GM19240 (cell line): Measurements from ENCODE around the gene GOLGA8F.
"Not testable (repeated sequence)": the region's sequence is repeated elsewhere in the genome, so short reads cannot be mapped to it uniquely, and the experiment has no call there.

Source experiments
- DNase-seq: peaks from one replicate; pipeline ENCODE4 v3.0.0; 2011; ENCODE audit warnings: low spot score; ENCODE audit not compliant: insufficient read length

GOLGA8F gene

GRCh38 chr15:28378364-28378763, at the start of gene GOLGA8F:
Gene GOLGA8F, plus strand, starts transcription at chr15:28378664. Its CDS starts 98 bp downstream, at chr15:28378762.
- DNase-seq, result not testable (repeated sequence)

GRCh38 chr15:28357984-28358383, 20.5 kb upstream of the GOLGA8F start, which contains the start of gene GOLGA6L24:
Gene GOLGA6L24, minus strand, starts transcription at chr15:28358084. Its CDS starts 61 bp downstream, at chr15:28358023.
- not testable (repeated sequence) for DNase-seq

- not testable (repeated sequence) for DNase-seq
Measured at GRCh38 chr15:28365502-28365901, 13.0 kb upstream of the GOLGA8F start.

- DNase-seq, result not testable (repeated sequence)
Measured at GRCh38 chr15:28380053-28380452, 1.6 kb downstream of the GOLGA8F start.

GRCh38 chr15:28396022-28396421, 17.6 kb downstream of the GOLGA8F start:
- DNase-seq, result not testable (repeated sequence)

- not testable (repeated sequence) for DNase-seq
Measured at GRCh38 chr15:28402774-28403435, 24.4 kb downstream of the GOLGA8F start.

GRCh38 chr15:28420470-28420869, 42.0 kb downstream of the GOLGA8F start:
- DNase-seq, result not testable (repeated sequence)

GRCh38 chr15:28435594-28435993, 57.1 kb downstream of the GOLGA8F start:
- not testable (repeated sequence) for DNase-seq
